Bone marrow (tissue), 2 donors: ENCODE measurements around the gene SLC17A2.

Experiments used
- DNase-seq, 2 donors: peaks; one replicate each; lab custom pipeline; 2025; lab: John Stamatoyannopoulos, UW

SLC17A2 gene

DNA sequence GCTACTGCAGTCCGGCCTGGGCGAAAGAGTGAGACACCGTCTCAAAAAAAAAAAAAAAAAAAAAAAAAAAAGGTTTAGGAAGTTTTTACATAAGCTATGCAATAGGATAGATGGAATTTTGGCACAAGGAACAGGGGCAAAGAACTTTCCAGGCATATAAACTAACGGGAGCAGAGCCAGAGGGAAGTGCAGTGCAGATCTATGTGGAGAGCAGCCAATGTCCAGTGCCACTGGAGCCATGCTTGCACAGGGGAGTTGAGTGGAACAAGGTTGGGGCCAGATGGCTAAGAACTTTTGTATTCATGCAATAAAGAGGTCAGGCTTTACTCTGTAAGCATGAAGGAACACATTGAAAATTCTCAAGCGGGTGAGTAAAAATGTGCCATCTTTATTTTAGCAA, 10.8 kb downstream of the SLC17A2 start:
- no peak for DNase-seq

DNA sequence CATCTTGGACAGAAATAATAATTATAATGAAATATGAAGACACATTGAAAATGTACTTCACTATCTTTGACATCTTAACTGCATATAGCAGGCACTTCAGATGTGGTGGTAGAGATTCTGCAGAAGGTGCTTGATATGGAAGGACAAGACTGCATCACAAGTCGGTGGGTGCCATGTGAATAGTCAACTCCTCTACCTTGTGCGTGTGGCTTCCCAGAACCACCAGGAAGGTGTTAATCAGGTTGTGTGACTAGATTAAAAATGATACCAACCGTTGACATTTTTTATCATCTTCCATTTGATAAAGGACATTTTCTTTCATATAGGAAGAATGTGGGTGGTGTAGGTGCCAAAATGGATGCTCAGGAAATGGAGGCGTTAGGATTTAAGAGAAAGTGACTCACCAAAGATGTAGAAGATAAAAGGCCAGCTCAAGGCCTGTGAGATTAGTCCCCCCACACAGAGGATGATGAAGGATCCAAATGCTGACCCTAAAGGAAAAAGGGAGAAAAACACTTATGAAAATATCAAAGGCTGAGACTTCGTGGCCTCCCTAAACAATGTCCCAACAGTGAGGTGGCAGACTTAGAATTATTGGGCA, 12.3 kb downstream of the SLC17A2 start:
- DNase-seq, result no peak

DNA sequence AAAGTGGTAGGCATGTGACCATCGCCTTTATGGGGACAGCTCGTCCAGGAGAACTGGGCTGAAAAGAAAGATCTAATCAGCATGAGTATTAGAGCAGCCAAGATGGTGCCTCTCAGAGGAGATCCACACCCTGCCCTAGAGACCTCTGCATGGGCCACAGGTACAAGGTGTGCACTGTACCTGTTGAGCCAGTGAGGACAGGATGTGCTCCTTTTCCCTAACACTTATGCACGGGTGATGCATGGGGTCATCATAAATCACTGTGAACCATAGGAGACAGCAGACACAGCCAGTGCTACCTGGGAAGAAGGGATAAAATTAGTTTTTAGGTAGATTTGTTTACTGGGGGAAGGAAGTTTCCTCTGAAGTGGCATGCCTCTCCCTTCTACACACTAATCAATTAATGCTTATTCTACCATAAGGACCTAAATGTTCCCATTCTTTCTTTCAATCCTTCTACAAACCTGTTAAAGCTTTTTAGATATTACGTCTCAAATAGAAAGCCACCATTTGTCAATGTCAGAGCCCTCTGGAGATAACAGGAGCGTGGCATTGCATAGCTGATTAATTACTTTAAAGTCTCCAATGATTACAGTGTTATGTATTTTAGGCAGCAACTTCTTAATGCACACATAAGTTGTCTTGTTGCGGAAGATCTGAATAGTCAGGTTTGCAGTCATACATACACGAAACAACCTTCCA, 13.6 kb downstream of the SLC17A2 start:
- no peak for DNase-seq

DNA sequence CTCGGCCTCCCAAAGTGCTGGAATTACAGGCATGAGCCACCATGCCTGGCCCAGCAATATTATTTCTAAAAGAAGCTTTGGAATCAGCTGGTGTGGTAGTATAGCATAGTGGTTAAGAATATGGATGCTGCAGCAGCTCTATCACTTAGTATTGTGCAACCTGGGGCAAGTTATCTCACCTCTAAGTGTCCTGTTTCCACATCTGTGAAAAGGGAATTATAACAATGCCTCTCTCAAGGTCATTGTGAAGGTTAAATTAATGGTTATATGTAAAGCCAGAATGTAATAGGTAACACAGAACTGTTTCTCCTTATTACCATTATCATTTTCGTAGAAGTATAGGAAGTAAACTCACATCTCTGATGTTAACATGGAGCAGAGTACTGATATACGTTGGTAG, 14.2 kb downstream of the SLC17A2 start:
- no peak for DNase-seq

DNA sequence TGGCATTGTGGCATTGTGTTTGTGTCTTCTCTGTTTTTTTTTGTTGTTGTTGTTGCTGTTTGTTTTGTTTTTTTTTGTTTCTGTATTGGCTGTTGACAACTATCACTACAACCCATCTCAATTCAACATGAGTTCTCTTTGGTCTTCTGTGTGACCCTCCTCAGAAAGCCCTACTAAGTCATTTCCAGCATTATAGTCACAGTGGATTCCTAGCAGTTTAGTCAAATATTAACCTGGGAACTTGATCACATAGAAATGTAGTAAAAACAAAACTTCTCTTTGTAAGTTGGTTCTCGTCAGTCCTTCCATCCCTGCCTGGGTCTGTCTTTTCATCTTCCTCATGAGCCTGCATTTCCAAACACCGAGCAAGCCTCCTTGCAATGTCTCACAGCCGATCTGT, 16.8 kb downstream of the SLC17A2 start:
- no peak for DNase-seq

DNA sequence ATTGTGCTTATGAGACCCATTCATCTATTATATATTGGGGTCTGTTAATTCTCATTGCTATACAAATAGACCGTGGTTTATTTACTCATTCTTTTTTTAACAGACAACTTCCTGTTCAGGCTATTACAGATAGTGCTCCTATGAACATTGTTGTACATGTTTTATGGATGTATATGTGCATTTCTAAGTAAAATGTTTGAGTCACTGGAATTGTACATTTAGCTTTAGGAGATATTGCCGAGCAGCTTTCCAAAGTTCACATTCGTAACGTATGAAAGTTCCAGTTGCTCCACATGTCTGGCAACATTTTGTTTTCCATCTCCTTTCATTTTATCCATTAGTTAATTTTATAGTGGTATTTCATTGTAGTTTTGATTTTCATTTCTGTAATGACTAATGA, 19.1 kb downstream of the SLC17A2 start:
- no peak for DNase-seq

DNA sequence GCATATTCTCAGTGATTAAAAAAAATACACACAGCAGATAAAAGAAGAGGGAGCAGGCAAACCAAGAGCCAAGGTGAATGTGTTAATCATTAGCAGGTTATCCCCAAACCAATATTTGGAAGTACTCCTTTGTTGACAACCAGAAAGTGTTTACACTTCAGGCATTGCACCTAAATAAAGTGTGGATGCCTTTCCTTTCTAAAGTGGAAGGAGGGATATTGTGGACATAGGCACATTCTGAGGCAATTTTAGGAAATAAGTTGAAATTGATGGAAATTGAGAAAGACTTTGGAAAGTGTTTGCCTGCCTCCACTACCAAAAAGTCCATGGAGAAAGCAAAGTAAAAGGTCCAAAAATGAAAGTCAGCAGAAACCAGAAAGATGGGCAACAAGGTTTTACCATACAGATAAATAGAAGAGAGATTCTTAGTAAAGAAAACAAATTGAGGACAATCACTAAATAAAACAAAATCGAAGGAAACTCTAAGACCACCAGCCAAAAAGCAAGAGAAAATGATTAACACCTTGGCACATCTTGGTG, 22.9 kb downstream of the SLC17A2 start:
- no peak for DNase-seq

DNA sequence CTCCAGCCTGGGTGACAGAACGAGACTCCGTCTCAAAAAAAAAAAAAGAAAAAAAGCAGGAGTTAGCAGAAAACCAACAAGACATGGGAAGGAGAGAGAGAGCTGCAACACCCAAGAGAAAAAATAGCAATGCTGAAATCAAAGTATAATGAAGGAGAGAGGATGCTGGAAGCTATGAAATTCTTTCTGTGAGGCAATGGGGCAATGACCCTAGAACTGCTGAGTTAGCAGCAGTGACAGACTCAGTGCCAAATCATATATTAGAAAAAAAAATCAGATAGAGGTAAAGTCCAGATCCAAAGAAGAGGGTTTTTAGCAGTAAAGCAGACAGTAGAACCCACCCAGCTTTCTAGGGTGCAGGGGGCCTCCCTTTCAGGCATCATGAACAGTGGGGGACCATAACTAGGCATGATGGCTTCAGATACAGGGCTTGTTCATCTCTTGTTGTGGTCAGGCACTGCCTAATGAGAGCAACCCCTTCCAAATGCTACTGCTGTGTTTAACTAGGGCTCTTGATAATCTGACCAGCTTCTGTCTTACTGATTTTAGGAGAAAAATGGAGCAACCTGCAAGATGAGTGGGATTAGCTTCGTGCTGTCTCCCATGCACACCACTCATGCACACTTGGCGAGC, 26.9 kb downstream of the SLC17A2 start:
- DNase-seq, result no peak

DNA sequence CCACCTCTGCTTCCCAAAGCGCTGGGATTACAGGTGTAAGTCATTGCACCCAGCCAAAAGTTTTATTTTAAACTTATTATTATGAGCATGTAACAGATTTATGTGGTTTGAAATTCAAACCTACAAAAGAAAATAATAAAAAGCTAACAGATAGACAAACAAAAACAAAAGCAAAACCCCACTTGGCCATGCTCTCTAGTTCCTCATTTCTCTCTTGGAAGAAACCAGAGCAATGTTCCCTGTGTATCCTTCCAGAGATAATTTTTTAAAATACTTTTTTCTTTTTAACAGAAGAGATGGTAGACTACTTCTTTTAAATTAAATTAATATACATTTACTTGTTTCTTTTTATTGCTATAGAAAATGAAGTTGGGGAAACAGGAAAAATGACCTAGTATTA, 28.4 kb downstream of the SLC17A2 start:
- DNase-seq, result no peak

DNA sequence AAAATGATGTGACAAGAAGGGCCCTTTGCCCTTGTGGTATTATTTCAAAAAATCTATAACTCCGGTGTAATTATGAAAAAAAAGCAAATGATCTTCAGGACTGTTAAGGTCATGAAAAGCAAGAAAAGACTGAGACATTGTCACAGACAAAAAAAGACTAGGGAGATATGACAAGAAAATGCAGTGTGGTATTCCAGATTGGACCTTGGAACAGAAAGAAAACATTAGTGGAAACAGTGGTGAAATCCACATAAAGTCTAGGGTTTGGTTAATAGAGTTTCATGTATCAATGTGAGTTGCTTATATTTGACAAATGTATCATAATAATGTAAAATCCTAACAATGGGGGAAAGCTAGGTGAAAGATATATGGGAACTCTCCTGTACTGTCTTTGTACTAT, 29.6 kb downstream of the SLC17A2 start:
- no peak for DNase-seq

DNA sequence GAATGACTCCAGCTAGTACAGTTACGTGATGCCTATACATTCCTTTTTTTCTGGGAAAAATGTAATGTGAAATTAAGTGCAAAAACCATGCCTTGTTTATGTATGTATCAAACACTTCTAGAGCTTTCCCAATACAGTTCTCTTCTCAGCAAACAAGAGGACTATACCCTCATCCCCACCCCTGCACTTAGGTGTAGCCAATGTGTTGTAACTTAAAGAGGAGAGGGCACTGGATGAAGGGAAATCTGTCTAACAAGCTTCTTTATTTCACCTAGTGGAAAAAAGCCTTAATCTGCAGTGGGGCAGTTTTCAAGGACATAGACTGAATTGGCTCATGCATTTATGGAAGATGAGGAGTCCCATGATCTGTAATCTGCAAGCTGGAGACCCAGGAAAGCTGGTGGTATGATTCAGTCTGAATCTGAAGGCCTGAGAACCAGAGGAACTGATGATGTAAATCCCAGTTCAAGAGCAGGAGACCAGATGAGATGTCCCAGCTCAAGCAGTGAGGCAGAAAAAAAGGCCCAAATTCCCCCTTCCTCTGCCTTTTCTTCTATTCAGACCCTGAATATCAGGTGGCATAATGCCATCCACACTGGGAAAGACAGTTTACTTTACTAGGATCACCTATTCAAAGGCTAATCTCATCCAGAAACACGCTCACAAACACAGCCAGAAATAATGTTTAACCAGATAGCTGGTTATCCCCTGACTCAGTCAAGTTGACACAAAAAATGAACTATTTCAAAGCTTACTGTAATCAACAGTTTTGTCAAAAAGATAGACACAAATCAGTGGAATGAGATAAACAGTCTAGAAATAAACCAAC, 30.7 kb downstream of the SLC17A2 start:
- DNase-seq, result no peak

DNA sequence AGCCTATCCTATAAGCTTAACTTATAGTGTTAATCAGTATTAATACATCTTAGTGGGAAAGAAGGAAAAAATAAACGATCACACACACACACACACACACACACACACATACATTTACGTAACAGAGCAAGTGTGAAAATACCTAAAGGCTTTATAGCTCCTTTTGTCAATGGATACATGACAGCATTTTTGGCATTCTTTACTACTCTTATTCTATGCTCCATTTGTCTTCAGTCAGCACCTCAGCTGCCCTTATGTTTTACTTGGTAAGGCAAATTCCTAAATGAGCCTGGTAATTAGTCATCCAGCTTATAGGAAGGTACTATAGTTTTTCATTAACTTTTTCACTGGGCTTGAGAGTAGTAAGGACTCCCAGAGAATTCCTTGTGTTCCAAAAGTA, 31.4 kb downstream of the SLC17A2 start:
- DNase-seq, result no peak

DNA sequence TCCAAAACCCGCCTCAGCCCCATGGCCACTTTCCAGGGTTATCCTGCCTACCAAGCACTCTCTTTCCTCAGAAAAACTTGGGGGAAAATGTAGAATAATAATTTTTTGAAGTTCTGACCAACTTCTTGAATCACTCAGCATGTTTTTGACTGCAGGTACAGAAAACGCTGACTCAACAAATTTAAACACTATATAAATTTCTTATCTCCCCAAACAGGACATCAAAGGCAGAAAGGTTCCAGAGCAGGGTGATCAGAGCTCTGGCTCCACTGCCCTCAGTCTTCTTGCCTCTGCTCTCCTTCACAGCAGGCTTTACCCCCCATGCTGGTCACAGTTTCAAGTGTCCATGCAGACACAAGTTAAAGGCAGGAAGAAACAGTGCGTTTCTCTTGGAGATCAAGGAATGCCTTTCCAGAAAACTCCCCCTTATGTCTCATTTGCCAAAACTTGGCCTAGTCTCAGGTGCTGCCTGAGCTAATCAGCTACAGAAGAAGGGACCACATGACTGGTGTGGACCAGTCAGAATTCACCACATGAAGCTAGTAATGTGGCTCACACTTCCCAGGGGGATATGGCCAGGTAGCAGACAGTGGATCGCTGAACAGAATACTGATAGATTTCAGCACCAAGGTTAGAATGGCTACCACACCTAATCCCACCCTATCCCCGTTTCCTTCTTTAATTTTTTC, 32.1 kb downstream of the SLC17A2 start:
- no peak for DNase-seq

DNA sequence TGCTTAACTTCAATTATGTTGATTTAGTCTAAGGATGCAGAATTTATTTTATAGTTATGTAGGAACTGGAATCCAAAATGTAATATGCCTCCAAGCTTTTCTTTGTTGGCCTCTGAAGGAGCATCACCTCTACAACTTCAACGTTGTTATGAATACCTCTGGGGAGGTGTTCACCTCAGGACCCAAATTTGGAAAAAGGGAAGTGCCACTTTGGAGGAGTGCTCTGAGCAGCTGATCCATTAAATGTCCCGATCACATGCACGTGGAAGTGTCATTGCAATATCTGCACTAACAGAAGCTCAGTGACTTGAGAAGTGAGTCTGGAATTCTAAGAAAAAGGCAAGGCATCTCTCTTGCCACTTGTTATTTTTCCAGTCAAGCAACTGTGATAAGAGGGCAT, 34.2 kb downstream of the SLC17A2 start:
- DNase-seq, result no peak

DNA sequence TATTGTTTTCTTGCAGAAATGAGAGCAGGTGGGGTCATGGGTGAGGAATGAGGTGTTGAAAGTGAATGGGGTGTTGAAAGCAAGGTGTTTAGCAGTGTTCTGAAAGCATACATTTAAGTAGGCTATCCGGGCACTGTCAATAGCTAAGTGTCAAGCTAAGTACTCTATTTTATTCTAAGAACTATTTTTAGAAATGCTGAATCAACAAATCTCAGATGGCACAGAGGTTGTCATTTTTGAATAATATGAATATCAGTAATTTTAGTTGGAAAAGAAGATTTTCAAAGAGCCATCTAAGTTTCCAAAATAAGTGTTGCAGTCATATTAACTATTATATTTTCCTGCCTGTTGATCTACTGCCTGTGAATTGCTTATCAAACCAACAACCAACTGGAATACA, 34.7 kb downstream of the SLC17A2 start:
- DNase-seq, result no peak

DNA sequence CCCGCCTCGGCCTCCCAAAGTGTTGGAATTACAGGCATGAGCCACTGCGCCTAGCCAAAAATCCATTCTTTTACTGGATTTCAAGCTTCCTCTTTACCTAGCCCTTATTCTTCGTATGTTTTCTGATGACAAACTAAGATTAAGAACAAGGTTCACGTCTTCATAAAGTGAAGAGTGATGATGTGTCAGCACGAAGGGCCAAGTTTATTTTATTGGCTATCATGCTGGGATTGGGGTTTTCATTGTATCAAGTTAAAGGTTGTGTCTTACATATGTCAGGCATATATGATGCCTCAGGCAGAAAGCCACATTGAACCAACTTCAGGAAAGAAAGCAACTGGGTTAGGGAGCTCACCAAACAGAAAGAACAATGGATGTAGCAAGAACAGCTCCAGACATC, 36.7 kb downstream of the SLC17A2 start:
- no peak for DNase-seq

DNA sequence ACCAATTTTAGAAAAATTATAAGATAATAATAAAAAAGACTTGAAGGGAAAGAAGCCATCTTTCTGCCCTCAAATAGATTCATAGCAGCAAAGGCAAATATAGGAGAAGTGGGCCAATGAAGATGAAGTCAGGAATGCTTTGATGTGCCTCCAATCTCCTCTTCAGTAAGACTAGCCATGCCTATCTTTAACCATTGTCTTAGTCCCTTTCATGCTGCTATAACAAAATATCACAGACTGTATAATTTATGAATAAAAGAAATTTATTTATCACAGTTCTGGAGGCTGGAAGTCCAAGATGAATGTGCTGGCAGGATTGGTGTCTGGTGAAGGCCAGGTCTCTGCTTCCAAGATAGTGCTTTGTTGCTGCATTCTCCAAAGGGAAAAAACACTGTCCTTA, 37.6 kb downstream of the SLC17A2 start:
- no peak for DNase-seq

DNA sequence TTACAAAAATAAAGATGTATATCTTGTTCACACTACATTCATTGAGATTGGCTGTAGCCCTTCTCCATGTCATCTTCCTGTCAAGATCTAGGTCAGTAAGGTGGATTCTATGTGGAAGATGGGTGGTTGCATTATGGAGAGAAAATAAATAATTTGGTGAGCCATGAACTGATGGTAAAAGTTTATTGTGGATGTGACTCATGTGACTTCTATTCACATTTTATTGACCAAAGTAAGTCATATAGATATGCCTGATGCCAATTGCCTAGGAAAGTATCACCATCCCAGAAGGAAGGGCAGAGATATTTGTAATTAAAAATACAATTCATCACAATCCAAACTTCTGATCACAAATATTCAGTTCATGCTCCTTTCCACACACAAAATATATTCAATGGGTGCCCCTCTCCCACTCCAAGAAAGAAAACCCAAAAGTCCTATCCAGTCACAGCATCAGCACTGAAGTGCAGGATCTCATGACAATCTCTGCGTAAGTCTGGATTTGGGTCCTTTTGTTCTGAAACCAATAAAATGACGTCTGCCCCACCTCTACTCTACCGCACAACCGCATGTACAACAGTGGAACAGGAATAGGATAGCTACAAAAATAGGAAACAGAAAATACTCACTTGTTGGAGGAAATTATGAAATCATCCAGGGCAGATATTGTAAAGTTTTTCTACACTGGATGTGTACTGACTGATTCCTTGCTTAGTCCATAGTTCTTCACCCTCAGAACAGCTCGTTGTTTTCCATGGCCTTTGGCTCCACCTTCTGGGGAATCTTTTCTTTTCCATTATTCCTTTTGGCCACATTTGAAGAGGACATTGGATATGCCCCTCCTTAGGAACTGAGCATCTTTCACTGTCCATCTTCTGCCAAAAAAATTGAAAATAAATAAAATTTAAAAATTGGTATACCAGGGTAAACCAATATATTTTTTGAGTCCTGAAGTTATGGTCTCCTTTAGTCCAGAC, 40.3 kb downstream of the SLC17A2 start:
- no peak for DNase-seq

DNA sequence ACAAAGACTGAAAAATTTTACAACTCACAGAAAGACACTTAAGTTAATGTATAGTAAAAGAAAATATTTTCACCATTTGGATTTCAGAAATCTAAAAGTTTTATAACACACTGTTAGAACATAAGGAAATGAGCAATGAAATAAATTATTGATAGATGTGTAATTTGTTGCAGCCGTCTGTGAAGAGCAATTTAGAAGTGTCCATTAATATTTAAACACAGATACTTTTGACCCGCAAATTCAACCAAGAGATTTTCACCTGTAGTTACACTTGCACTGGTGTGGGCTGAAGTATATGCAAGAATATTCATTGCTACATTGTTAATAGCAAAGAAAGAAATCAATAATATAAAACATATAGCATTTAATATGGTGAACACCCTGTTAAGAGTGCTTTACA, 41.9 kb downstream of the SLC17A2 start:
- DNase-seq, result no peak

DNA sequence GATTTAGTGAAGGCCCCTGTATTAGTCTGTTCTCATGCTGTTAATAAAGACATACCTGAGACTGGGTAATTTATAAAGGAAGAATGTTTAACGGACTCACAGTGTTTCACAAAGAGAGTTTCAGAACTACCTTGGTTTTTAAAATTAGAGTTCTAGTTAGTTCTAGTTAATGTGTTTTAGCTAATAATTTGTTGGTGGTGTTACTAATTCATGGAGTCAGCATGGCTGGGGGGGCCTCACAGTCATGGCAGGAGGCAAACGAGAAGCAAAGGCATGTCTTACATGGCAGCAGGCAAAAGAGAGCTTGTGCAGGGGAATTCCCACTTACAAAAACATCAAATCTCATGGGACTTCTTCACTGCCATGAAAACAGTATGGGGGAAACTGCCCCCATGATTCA, 44.4 kb downstream of the SLC17A2 start:
- DNase-seq, result no peak

DNA sequence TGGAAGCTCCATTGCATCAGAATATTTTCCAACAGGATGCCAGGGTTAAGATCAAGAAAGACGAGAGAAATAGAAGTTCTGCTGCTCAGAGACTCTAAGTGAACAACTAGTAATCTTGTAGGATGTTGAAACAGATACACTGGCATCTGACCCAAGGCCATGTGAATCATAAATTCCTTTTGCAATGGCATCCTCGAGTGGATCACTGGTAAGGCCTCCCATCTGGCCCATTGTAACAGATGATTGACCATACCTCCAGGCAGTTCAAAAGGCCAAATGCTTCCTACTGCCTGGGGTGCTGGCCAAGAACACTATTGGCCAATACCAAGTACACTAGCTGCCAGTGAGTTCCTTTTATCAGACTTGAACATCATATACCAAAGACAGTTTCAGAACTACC, 46.5 kb downstream of the SLC17A2 start:
- no peak for DNase-seq
